Esophagus muscularis mucosa (tissue), 4 donors: Measurements from ENCODE around the gene FOXS1. TPM values are rescaled to one million over a fixed set of nuclear protein-coding genes. Genes with fewer than 3 reads are reported as not detected.

Experiments
- DNase-seq: peaks from one replicate; pipeline ENCODE4 v3.0.0-alpha.2; 2017; ENCODE audit errors: extremely low spot score
- H3K27ac ChIP-seq, 4 donors: fragments of 200-600 bp; sonication (generic); replicated peaks in 1 of 4; 1 replicate in 3 of 4; 2 replicates in 1 of 4; pipeline ENCODE4 v1.5.1; 2016 to 2019; ENCODE audit warnings: mild to moderate bottlenecking in 1 of 4
- H3K27me3 ChIP-seq, 4 donors: fragments of 200-600 bp; sonication (generic); one replicate each; pipeline versions ENCODE4 v1.5.1 to v1.6.0; 2016 to 2019
- H3K36me3 ChIP-seq, 4 donors: fragments of 200-600 bp; sonication (generic); one replicate each; pipeline ENCODE4 v1.5.1; 2016 to 2019
- H3K4me1 ChIP-seq, 4 donors: fragments of 200-600 bp; sonication (generic); one replicate each; pipeline ENCODE4 v1.5.1; 2016 to 2019
- H3K4me3 ChIP-seq, 4 donors: fragments of 200-600 bp; sonication (generic); 1 replicate in 2 of 4; 2 replicates in 2 of 4; pipeline ENCODE4 v1.5.1; 2016 to 2019; ENCODE audit warnings: mild to moderate bottlenecking in 4 of 4, moderate library complexity in 1 of 4
- H3K9me3 ChIP-seq, 4 donors: fragments of 200-600 bp; sonication (generic); 1 replicate in 3 of 4; 2 replicates in 1 of 4; pipeline ENCODE4 v1.5.1; 2016 to 2019
- EP300 ChIP-seq: sonication (generic); formaldehyde crosslinking; IDR thresholded peaks from one replicate; pipeline ENCODE4 v1.6.1; 2017; ENCODE audit warnings: antibody characterized with exemption
- POLR2A ChIP-seq: fragments of 450-650 bp; IDR thresholded peaks from one replicate; pipeline ENCODE4 v1.6.1; 2017; ENCODE audit warnings: antibody characterized with exemption, moderate library complexity, mild to moderate bottlenecking, low read depth
- POLR2AphosphoS5 ChIP-seq, 2 donors: sonication (generic); formaldehyde crosslinking; IDR thresholded peaks; one replicate each; pipeline ENCODE4 v1.6.1; 2017; ENCODE audit warnings: antibody characterized with exemption in 2 of 2
- WGBS: methylation state at CpG from one replicate; pipeline ENCODE4 v1.1.5; 2018; 5-methylcytosine and 5-hydroxymethylcytosine counted together
- intact Hi-C: fragments of 100-400 bp; cut with DNase I; formaldehyde crosslinking; loops from one replicate; pipeline ENCODE4 v1.15.1; 2023
- total RNA-seq, 4 donors: library from RNA; depleted of rRNA; stranded (reverse); fragments of >200 nt; gene quantifications; one replicate each; pipeline versions ENCODE4 v1.1.0 to v1.2.1, GENCODE V29; 2016
- TF ChIP-seq, protein P1 (sequence below), 3 experiments: fragments of 200-600 bp in 2 of 3; fragments of 450-650 bp in 1 of 3; sonication (generic) in 2 of 3; IDR thresholded peaks; one replicate each; pipeline ENCODE4 v1.5.1; 2017 to 2019; ENCODE audit warnings: antibody characterized with exemption in 3 of 3, mild to moderate bottlenecking in 2 of 3, moderate library complexity in 1 of 3

The FOXS1 gene
- total RNA-seq, 4 donors from 2014 or later = 0.50 to 3.4 (median 0.87) TPM

- intact Hi-C loops = no loop called here
- WGBS = 71% methylated on average over 3 of the region's 3 CpGs
- H3K27ac ChIP-seq = no peak overlapping the region
Measured at GRCh38 chr20:31866221-31866620, 20.8 kb upstream of the FOXS1 start.

DNA sequence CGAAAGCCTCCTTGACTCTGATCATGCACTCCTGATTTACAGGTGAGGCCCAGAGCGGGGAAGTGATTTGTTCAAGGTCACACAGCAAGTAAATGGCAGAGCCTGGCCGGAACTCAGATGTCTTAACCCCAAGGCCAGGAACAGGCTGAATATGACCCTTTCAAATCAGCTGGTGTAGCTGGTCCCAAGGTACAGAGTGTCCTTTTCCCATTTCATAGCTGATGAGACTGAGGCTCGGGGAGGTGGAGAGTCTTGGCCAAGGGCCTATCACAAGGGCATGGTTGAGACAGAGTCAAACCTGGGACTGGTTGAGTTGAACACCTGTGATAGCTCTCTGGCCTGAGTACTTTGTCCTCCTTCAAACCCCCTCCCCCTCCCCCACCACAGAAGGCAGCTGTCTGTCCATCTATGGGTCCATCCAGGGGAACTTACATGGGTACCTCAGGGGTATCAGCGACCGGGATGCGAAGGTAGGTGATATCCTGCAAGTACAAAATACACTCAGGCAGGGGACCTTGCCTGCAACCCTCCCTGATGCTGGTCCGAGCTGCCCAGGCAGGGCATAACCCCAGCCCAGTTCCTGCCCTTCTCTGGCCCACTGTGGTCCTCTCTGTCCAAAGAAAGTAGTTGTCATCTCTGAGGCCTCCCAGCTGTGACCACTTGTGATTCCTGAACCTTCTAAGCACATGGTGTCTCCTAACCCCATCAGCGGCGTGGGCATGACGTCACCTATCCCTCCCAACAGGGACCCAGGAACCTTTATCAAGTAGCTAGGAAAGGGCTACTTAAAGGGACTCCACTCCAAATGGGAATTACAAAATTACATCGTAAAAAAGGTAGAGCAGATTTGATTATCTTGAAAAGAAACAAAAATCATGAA, 19.4 kb upstream of the FOXS1 start:
- DNase-seq = no peak
- peaks cover 0 to 14% (median 2%) of the 10 kb centered on the region in 4 donors for H3K27me3 ChIP-seq
- WGBS = 92% methylated on average over 11 of the region's 12 CpGs
- H3K4me3 ChIP-seq = no peak overlapping the region
- H3K36me3 ChIP-seq = no peaks in the 10 kb centered on the region
- no peak overlapping the region for H3K27ac ChIP-seq
- TF ChIP-seq EP300 (no peak), POLR2AphosphoS5 (IDR thresholded peaks at IDR 0.05) (no peak), POLR2A (no peak)
- TF ChIP-seq, protein P1, sequence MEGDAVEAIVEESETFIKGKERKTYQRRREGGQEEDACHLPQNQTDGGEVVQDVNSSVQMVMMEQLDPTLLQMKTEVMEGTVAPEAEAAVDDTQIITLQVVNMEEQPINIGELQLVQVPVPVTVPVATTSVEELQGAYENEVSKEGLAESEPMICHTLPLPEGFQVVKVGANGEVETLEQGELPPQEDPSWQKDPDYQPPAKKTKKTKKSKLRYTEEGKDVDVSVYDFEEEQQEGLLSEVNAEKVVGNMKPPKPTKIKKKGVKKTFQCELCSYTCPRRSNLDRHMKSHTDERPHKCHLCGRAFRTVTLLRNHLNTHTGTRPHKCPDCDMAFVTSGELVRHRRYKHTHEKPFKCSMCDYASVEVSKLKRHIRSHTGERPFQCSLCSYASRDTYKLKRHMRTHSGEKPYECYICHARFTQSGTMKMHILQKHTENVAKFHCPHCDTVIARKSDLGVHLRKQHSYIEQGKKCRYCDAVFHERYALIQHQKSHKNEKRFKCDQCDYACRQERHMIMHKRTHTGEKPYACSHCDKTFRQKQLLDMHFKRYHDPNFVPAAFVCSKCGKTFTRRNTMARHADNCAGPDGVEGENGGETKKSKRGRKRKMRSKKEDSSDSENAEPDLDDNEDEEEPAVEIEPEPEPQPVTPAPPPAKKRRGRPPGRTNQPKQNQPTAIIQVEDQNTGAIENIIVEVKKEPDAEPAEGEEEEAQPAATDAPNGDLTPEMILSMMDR (IDR thresholded peaks at IDR 0.05) = no peak
- no peaks in the 10 kb centered on the region for H3K9me3 ChIP-seq
- intact Hi-C loops = no loop called here
- peaks cover 27 to 31% (median 31%) of the 10 kb centered on the region in 4 donors for H3K4me1 ChIP-seq

More at GRCh38 chr20:31866221-31866620, 20.8 kb upstream of the FOXS1 start:
- no peak overlapping the region for H3K4me3 ChIP-seq
- DNase-seq = no peak
- peaks cover 15 to 31% (median 30%) of the 10 kb centered on the region in 4 donors for H3K4me1 ChIP-seq
- TF ChIP-seq, protein P1 (IDR thresholded peaks at IDR 0.05) = no peak
- TF ChIP-seq POLR2AphosphoS5 (IDR thresholded peaks at IDR 0.05) (no peak), EP300 (no peak), POLR2A (no peak)
- H3K36me3 ChIP-seq = no peaks in the 10 kb centered on the region
- no peaks in the 10 kb centered on the region for H3K9me3 ChIP-seq
- peaks cover 0 to 3% (median 1%) of the 10 kb centered on the region in 4 donors for H3K27me3 ChIP-seq

DNA sequence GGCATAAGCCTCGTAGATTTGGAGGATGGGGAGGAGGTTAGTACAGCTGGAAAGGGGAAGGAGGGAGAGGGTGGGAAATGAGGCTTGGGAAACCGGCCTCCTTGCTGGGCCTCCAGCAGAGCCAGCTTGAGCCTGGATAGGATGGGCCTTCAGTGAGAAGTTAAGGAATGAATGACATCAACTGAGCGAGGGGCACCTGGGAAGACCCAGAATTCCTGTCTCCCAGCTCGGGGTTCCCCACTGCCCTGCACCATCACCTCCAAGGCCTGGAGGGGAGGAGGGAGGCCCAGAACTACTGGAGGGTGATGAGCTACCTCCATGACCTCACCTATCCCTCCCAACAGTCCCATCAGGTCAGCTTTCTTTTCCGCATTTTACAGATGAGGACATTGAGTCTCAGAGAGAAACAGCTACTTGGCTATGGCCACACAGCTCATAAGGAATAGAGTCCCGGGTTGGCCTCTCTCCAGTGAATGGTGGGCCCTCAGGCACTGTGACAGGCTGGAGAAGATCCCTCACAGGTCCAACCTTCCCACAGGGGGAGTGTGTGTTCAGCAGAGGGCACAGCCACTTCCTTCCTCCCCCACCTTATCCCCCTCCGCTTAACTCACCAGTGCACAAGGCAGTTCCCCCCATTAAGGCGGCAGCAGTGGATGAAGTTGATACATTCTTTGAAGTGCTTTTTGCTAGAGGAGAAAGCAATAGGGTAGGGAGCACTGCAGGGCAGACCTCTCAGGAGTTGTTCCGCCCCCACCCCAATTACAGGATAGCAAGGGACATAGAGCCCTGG, 18.1 kb upstream of the FOXS1 start:
- Histone ChIP-seq H3K4me3 (no peak overlapping the region), H3K36me3 (no peaks in the 10 kb centered on the region), H3K27me3 (peaks cover 0 to 26% (median 6%) of the 10 kb centered on the region in 4 donors), H3K4me1 (peaks cover 20 to 25% (median 23%) of the 10 kb centered on the region in 4 donors), H3K27ac (no peak overlapping the region), H3K9me3 (no peaks in the 10 kb centered on the region)
- intact Hi-C loops = no loop called here
- DNase-seq = no peak
- 93% methylated on average over 9 of the region's 9 CpGs for WGBS
- TF ChIP-seq, protein P1 (IDR thresholded peaks at IDR 0.05) = no peak
- TF ChIP-seq POLR2A (no peak), POLR2AphosphoS5 (IDR thresholded peaks at IDR 0.05) (no peak), EP300 (no peak)

GRCh38 chr20:31862506-31862905, 17.1 kb upstream of the FOXS1 start:
- no peak for DNase-seq
- 95% methylated on average over 8 of the region's 8 CpGs for WGBS
- Histone ChIP-seq H3K27me3 (peaks cover 0 to 34% (median 6%) of the 10 kb centered on the region in 4 donors), H3K4me1 (peaks cover 20 to 25% (median 23%) of the 10 kb centered on the region in 4 donors), H3K36me3 (no peaks in the 10 kb centered on the region), H3K27ac (no peak overlapping the region), H3K4me3 (no peak overlapping the region), H3K9me3 (no peaks in the 10 kb centered on the region)
- intact Hi-C loops = no loop called here
- TF ChIP-seq POLR2A (no peak), EP300 (no peak), POLR2AphosphoS5 (IDR thresholded peaks at IDR 0.05) (no peak)
- TF ChIP-seq, protein P1 (IDR thresholded peaks at IDR 0.05) = no peak
